Activated T-cell treated with anti-CD3 and anti-CD28 coated beads for 1 hour (primary cell): ENCODE data around the gene POFUT2.

Experiments used
- DNase-seq: peaks from one replicate; pipeline ENCODE4 v3.0.0-alpha.2; 2020; ENCODE audit warnings: low read depth

Gene POFUT2, protein sequence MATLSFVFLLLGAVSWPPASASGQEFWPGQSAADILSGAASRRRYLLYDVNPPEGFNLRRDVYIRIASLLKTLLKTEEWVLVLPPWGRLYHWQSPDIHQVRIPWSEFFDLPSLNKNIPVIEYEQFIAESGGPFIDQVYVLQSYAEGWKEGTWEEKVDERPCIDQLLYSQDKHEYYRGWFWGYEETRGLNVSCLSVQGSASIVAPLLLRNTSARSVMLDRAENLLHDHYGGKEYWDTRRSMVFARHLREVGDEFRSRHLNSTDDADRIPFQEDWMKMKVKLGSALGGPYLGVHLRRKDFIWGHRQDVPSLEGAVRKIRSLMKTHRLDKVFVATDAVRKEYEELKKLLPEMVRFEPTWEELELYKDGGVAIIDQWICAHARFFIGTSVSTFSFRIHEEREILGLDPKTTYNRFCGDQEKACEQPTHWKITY

DNA sequence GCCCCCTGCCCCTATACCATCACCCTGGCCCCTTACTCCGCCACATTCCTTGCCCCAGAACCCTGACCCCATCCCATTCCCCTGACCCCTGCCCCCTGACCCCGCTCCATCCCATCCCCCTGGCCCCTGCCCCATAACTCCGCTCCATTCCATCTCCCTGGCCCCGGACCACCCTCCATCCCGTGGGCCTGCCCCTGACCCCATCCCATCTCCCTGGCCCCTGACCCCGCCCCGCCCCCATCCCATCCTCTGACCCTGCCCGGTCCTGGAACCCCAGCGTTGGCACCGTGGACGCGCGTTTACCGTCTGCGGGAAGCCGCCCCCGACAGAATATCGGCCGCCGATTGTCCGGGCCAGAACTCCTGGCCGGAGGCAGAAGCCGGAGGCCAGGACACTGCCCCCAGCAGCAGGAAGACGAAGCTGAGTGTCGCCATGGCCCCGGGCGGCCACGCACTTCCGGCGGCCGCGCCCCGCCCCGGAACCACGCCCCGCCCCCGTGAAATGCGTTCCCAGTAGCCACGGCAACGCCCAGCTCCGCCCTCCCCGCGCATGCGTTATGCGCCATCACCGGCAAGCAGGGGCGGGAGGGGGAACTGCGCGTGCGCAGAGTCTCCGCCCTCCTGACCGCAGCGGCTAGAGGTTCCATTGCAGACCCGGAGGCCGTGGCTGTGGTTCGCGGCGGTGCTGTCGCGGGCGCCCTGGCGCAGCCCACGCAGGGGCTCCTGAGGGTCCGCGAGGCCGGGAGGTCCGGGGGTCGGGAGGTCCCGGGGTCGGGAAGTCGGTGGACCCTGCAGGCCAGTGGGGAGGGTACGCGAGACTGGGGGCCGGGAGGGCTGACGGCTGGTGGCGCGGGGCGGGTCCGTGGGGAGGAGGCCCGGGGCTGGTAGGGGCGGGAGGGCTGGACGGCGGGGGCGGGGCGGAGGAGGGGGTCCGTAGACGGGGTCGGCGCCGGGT, at the start of gene POFUT2:
POFUT2 (minus strand) TSS at position 458 of the 954 bp plus-strand sequence; CDS start at position 434, 24 bp downstream.
- DNase-seq: peak; percentile 100

DNA sequence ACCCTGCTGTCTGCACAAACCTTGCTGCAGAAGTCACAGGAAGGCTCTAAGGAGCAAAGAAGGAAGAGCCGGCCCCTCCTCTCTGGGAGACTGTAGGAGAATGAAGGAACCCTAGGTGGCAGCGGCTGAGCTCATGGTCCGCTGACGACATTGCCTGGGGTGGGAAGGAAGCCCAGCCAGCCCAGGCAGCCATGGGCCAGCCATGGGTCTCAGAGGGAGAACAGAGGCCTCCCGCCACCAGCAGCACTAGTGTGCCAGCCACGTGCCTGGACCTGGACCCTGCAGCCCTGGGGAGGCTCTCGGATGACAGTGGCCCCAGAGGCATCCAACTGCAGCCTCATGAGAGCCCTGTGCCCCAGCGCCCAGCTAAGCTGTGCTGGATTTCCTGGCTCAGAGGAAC, 49.2 kb upstream of the POFUT2 start:
- DNase-seq: no peak

DNA sequence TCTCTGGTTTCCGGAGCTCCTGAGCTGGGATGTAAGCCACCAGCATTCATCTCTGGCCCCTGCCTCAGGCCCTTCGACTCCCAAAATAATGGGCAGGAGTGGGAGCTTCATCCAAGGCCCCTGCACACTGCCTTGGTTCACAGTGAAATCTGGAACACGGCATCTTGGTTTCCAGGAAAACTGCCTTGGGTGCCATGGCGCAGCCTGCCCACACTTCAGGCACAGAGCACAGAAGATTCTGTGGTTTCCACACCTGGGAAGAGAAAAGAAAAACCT, 48.8 kb upstream of the POFUT2 start:
- no peak for DNase-seq

DNA sequence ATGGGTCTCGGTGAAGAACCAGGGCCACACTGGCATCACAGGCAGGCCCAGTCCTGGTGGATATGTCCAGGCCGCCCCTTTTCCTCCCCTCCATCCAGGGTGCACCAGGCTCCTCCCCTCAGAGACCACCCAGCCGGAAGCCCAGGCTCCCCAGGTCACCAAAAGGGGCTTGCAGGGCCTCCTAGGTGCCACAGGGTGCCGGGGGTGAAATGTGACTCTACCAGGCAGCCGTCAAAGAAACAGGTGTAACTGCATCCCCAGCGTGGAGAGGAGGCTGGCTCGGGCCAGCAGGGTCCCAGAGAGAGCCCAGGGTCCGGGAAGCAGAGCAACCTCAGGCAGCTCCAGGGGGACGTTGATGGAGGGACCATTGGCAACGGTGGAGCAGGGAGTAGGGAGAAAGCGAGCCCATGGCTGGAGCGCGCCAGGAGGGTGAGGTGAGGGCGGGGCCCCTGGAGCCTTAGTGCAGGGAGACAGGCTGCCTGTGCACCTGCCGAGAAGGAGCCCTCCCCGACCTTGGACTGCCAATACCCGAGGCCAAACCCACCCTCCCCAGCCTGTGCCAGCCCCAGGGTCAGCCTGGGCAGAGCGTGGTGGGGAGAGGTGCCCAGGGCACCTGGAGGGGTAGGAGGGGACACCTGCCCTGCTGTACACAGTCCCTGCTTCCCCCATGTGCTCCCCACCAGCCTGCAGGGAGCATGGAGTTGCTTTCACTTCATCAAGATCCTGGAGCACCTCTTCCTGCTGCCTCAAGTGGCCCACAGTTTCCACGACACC, 48.3 kb upstream of the POFUT2 start:
- DNase-seq: no peak

DNA sequence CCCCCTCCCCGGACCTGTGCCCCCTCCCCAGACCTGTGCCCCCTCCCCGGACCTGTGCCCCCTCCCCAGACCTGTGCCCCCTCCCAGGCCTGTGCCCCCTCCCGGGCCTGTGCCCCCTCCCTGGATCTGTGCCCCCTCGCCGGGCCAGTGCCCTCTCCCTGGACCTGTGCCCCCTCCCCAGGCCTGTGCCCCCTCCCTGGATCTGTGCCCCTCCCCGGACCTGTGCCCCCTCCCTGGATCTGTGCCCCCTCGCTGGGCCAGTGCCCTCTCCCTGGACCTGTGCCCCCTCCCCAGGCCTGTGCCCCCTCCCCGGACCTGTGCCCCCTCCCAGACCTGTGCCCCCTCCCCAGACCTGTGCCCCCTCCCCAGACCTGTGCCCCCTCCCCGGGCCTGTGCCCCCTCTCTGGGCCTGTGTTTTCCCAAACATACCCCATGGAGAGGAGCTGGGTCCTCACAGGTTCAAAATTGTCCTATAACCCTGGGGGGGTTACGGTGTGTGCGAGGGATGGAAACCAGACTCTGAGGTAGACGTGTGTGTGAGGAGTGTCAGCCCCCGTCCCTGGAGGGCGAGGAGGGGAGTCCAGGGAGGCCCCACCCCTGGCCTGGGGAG, 47.6 kb upstream of the POFUT2 start:
- no peak for DNase-seq

DNA sequence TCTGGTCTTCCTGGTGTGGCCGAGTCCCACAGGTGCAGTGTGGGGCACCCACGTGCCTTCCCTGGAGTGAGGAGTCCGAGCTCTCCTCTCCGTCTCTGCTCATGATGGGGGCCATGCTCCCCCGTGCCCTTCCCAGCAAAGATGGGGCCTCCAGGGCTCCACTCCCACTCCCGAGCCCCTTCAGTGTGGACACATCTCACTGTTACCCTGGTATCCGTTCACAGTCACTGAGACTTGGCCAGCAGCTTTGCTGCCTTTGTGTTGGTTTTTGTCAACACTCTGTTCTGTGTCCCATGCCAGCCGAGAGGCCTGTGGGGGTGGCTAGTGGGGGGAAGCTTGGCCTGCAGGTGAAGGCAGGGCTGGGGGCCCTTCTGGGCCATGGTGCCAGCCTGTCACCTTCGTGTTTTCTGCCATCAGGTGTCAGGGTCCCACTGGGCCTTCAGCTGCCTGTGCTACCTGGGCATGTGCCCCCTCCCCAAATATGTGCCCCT, 46.9 kb upstream of the POFUT2 start:
- DNase-seq: no peak

DNA sequence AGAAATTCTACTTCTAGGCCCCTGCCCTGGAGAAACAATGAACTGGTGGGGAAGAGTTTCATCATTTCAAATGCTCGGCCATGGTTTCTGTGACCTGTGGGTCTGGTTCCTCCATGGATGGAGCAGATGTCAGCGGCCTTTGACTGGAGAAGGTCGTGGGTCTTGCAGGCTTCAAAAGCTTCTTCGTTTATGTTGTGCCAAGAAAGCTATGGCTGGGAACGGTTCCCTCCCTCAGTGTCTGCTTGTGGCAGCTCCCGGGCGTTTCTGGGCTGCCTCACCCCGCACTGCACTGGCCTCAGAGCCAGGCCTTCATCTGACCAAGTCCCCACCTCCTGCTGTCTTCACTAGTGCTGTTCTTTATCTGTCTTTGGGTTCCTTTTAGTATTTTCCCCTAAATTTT, 46.4 kb upstream of the POFUT2 start:
- no peak for DNase-seq

DNA sequence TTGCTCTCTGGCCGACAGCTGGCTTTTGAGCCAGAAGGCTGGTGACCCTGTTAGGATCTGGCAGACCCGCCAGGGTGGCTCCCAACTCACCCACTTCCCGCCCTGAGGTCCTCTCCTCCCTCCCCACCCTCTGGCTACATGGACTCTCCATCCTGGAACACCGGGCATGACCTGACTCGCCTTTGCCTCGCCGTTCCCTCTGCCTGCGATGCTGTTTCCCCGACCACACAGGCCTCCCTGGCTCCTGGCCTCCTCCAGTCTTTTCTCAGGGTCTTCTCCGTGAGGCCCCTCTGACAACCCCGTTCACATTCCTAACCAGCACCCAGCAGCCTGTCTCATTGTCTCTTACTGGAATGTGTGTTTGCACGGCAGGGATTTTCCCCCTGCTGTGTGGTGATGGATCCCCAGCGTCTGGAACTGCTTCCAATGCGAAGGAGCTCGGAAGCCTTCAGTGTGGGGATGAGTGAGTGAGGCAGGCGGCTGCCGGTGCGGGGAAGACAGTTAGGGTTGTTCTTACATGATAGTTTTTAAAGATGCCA, 46.0 kb upstream of the POFUT2 start:
- DNase-seq: no peak

DNA sequence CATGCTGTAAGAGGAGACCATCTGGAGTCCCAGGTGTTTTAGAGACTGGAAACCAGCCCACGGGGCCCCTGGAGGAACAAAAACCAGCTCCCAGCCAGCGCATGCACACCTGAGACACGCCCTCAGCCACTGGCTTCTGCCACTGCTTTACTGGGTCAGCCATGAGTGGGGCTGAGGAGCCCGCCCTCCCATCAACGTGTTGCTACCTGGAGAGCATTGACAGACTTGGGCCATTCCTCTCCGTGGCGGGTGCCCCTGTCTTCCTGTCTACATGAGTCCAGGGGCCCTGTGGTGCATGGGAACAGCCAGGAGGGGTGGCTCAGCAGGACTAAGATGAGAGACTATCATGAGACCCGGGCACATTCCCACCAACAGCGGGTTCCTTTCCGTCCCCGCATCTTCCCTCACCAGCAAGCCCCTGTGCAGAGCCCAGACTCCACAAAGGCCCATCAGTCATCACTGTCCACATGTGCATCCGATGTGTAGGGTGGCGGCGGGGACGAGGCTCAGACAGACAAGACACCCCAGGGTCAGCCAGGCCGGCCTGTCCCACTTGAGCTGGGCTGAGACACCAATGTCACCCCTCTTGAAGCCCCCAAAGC, 45.4 kb upstream of the POFUT2 start:
- DNase-seq: no peak

DNA sequence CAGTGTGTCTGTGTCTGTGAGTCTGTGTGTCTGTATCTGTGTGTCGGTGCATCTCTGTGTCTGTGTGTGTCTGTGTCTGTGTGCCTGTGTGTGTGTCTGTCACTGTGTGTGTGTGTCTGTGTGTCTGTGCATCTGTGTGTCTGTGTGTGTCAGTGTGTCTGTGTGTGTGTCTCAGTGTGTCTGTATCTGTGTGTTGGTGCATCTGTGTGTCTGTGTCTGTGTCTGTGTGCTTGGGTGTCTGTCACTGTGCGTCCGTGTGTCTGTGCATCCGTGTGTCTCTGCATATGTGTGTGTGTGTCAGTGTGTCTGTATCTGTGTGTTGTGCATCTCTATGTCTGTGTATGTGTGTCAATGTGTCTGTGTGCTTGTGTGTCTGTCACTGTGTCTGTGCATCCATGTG, 44.7 kb upstream of the POFUT2 start:
- DNase-seq: no peak

DNA sequence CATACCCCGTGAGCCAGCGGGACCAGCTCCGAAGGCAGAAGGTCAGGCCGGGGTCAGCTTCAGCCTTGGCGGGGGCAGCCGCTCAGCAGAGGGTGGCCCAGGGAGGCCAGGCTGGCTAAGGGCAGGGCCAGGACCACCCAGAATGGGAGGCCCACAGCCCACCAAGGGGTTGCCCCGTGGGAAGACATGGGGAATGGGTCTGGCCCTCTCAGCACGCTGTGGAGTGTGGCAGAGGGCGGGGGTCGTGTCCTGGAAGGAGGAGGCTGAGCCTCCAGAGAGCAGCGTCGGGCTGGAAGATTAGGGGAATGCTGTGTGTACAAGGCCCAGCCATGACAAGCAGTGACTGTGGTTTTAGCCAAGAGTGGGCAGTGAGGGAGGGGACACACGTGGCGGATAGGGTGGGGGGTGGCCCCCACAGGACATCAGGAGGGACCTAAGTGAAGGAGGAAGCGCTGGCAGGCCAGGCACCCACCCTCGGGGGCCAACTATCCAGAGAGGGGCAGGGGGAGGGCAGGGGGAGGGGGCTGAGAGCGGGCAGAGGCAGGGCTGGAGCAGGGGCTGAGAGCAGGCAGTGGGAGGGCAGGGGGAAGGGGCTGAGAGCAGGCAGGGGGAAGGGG, 43.9 kb upstream of the POFUT2 start:
- DNase-seq: no peak

DNA sequence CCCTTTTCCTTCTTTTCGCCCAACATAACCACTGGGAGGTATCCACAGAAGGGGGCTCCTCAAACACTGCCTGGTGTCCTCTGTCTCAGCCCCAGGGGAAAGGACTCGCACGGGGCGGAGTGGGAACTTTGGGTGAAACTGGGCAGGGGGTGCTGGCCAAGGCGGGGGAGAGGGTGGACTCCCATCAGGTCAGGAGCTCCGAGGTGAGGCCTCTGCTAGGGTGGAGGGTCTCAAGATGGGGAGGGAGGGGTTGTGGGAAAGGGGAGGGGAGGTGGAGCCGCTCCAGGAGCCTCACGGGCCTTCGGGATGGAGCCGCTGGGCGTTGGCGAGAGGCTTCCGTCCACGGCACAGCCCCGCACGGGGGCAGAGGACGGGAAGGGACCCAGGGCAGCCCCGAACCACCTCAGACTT, 43.2 kb upstream of the POFUT2 start:
- DNase-seq: no peak

DNA sequence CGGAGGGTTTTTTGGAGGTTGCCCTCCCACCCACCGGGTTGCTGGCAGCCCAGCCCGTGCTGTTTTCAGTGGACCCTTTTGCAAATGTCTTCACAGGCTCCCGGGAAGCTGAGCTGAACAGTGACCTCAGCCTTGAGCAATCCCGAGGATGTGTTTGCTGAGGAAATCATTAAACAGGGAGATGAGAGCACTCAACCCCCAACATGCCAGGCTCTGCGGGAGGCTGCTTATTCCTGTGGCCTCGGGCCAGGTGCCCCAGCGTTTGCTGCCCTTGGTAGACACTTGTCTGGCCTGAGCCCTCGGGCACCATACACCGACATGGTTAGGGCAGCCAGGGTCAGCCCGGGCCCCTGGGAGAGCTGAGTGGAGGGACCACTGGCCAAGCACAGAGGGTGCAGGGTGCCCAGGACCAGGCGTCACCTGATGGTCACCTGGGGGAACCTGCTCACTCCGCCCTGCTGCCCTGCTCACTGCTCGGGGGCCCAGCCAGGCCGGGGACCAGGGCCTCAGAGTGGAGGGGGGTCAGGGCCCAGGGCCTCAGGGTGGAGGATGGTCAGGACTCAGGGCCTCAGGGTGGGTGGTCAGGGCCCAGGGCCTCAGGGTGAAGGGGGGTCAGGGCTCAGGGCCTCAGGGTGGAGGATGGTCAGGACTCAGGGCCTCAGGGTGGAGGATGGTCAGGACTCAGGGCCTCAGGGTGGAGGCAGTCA, 42.5 kb upstream of the POFUT2 start:
- DNase-seq: no peak

DNA sequence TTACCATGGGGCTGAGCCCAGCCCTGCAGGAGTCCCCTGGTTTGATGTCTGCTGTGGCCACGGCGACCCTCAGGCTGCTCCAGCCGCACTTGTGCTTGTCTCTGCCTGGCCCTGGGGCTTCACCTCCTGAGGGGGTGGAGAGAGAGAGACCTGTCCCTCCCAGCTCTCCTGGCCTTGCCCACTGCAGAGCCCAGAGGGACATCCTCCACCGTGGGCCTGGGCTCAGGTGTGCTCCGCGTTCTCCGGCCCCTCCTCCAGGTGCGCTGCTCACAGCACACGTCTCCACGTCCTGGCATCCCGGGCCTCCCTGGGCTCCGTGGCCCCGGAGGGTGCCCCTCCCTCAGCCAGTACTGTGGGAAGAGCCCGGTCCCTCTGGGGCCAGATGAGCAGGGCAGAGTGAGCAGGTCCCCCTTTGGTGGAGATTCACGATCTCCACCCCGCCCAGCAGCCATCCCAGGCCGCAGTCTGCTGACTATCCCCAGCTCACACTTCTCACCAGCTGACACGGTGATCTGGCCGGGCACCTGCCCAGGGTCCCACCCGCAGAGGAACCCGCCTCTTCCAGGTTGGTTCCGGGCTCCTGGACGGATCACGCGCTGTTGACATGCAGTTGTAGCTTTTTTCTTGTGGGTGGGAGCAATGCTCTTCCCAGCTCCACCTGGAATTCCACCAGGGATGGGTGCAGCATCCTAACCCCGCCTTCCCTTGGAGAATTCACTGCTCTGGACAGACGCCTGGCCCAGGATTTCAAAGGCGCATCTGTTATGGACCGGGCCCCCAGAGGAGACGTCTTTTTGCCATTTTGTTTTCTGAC, 41.8 kb upstream of the POFUT2 start:
- no peak for DNase-seq

DNA sequence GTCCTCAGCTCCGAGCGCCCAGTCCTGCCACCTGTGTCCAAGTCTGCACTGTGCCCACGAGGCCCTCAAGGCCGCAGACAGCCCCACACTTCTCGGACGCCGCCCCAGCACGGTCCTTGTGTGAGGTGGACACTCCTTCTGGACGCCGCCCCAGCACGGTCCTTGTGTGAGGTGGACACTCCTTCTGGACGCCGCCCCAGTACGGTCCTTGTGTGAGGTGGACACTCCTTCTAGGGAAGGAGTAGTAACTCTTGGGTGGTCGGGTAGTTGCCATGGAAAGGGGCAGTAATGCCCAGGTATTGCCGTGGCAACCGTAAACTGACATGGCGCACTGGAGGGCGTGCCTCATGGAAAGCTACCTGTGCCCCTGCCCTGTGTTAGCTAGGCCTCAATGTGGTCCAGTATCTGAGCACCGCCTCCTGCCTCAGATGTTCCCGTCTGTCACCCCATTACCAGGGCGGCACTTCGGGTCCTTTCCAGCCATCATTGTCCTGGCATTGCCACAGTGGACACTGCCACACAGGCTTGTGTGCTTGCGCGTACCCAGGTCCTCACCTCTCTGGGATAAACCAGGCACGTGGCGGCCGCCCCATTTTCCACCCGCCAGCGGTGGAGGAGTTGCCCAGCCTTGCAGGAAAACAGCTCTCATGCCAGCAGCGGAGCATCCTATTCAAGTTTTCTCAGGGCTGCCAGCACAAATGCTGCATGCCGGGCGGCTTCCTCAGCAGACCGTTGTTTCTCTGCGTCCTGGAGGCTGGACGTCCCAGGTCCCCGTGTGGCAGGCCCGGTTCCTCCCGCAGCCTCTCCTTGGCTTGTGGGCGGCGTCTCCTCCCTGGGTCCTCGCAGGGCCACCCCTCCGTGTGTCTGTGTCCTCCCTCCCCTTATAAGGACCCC, 40.8 kb upstream of the POFUT2 start:
- no peak for DNase-seq

DNA sequence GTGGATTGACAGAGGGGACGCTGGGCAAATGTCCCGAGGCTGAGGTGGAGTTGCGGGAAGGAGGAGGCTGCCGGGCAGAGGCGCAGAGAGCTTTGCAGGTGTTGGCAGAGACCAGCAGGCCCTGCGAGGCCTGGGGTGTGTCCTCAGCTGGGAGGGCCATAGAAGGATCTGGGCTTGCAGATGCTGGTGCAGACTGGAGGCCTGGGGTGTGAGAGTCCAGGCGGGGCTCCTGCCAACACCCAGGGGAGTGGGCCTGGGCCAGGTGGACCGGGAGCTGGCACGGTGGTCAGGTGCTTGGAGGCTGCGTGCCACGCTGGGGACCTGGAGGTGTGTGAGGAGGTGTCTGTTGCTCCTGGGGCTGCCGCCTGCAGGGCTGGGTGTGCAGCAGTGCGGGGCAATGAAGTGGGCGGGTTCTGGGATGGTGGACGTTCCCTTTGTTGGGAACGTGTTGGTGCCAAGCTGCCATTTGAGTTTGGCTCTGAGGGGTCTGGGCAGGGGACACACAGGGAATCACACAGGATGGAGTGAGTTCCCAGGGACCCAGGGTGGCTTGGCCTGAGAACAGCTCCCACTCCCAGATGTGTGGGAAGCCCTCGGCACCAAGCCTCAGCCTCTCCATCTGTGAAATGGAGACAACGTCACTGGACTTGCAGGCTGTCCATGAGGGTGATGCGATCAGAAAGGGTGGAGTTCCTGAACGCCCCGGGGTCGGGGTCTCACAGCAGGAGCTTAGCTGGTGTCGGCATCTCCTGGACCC, 39.9 kb upstream of the POFUT2 start:
- DNase-seq: no peak

DNA sequence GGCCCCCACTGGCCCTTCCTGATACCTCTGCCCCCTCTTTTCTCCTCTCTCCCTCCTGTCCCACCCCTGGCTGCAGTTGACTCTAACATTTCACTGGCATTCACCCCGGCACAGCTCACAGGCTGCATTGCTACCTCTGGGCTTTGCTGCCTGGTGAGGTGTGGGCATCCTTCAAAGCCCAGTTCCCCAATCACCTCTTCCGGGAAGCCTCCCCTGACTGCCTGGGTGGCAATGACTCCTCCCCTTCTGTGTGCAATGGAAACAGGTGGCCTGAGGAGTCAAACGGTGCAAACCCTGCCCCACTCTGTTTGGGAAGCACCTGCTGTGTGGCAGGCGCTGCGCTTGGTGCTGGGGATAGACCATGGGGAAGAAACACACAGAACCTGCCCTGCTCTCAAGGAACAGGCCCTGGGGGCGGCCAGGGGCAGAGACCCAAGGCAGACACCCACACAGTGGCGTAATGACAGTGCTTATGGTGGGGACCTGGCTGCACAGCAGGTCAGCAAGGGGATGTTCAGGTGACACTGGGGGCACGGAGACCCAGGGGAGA, 39.3 kb upstream of the POFUT2 start:
- DNase-seq: no peak
